Raji (cell line): ENCODE results near the gene CENPF.

Experiments
- POLR2A ChIP-seq: IDR thresholded peaks from 2 replicates; pipeline ENCODE4 v1.6.1; 2011; ENCODE audit warnings: low read depth, low read length, control low read depth; ENCODE audit not compliant: insufficient read depth

CENPF gene

GRCh38 chr1:214673576-214673975 is 70.6 kb downstream of the CENPF start:
- TF ChIP-seq POLR2A: no peak

GRCh38 chr1:214676747-214677146 is 73.8 kb downstream of the CENPF start:
- TF ChIP-seq POLR2A: no peak

- TF ChIP-seq POLR2A: no peak
Observed at GRCh38 chr1:214677945-214678344, 75.0 kb downstream of the CENPF start.

- no peak for TF ChIP-seq POLR2A
Observed at GRCh38 chr1:214678386-214678785, 75.4 kb downstream of the CENPF start.

- TF ChIP-seq POLR2A: no peak
Observed at GRCh38 chr1:214683621-214684020, 80.6 kb downstream of the CENPF start.

- TF ChIP-seq POLR2A: no peak
Observed at GRCh38 chr1:214685906-214686305, 82.9 kb downstream of the CENPF start.

GRCh38 chr1:214686497-214686896 is 83.5 kb downstream of the CENPF start:
- TF ChIP-seq POLR2A: no peak

GRCh38 chr1:214688891-214689290 is 85.9 kb downstream of the CENPF start:
- TF ChIP-seq POLR2A: no peak

- TF ChIP-seq POLR2A: no peak
Observed at GRCh38 chr1:214694769-214695168, 91.8 kb downstream of the CENPF start.

GRCh38 chr1:214698559-214698958 is 95.6 kb downstream of the CENPF start:
- TF ChIP-seq POLR2A: no peak

GRCh38 chr1:214700437-214700836 is 97.4 kb downstream of the CENPF start:
- TF ChIP-seq POLR2A: no peak

GRCh38 chr1:214702556-214702955 is 99.6 kb downstream of the CENPF start:
- no peak for TF ChIP-seq POLR2A

GRCh38 chr1:214707306-214708087 is 104.5 kb downstream of the CENPF start:
- no peak for TF ChIP-seq POLR2A

GRCh38 chr1:214708321-214708955 is 105.4 kb downstream of the CENPF start:
- no peak for TF ChIP-seq POLR2A

- TF ChIP-seq POLR2A: no peak
Observed at GRCh38 chr1:214709241-214709640, 106.2 kb downstream of the CENPF start.

GRCh38 chr1:214712737-214713136 is 109.7 kb downstream of the CENPF start:
- TF ChIP-seq POLR2A: no peak
